IPS-20b (cell line): ENCODE results near the gene CBX4.

Experiments used
- H3K27ac ChIP-seq: one replicate; pipeline ENCODE4 v1.5.1; 2013; ENCODE audit warnings: low read length
- H3K27me3 ChIP-seq: 2 replicates; pipeline ENCODE4 v1.6.1; 2013; ENCODE audit warnings: mild to moderate bottlenecking, low read length, inconsistent platforms; ENCODE audit not compliant: insufficient read depth
- H3K36me3 ChIP-seq: 2 replicates; pipeline ENCODE4 v1.6.1; 2013; ENCODE audit warnings: low read depth, mild to moderate bottlenecking, inconsistent platforms, low read length, moderate library complexity; ENCODE audit not compliant: insufficient read depth
- H3K4me1 ChIP-seq: 2 replicates; pipeline ENCODE4 v1.6.1; 2013; ENCODE audit warnings: mild to moderate bottlenecking, control low read depth, inconsistent platforms, low read length, moderate library complexity; ENCODE audit not compliant: insufficient read depth
- H3K4me3 ChIP-seq: 2 replicates; pipeline ENCODE4 v1.5.1; 2013; ENCODE audit warnings: mild to moderate bottlenecking, low read length, inconsistent platforms
- H3K9ac ChIP-seq: 2 replicates; pipeline ENCODE4 v1.6.1; 2013; ENCODE audit warnings: low read depth, mild to moderate bottlenecking, inconsistent platforms, low read length, moderate library complexity
- H3K9me3 ChIP-seq: 2 replicates; pipeline ENCODE4 v1.6.1; 2013; ENCODE audit warnings: mild to moderate bottlenecking, low read depth, low read length, inconsistent platforms; ENCODE audit not compliant: insufficient read depth

CBX4 gene

GRCh38 chr17:79783891-79784290 is 55.3 kb downstream of the CBX4 start:
- peaks cover 34% of the 10 kb centered on the region for H3K27me3 ChIP-seq
- peaks cover 68% of the 10 kb centered on the region for H3K36me3 ChIP-seq
- H3K4me3 ChIP-seq: no peak overlapping the region
- no peak overlapping the region for H3K9ac ChIP-seq
- H3K9me3 ChIP-seq: no peaks in the 10 kb centered on the region
- peaks cover 10% of the 10 kb centered on the region for H3K4me1 ChIP-seq
- no peak overlapping the region for H3K27ac ChIP-seq
